HepG2 (cell line): ENCODE results near the gene SYDE2. TPM values are rescaled to one million over a fixed set of nuclear protein-coding genes. Genes with fewer than 3 reads are reported as not detected.

Experiments
- ATAC-seq: fragments of 200-7000 bp; cut with Tn5 transposase; 3 replicates; pipeline ENCODE4 v1.9.1; 2020; ENCODE audit warnings: mild to moderate bottlenecking, moderate library complexity
- BruUV-seq: library from RNA; stranded (reverse); fragments of 400-500 nt; replicated peaks from 2 replicates; lab custom pipeline; 2021; lab: Mats Ljungman, UMichigan
- CTCF ChIA-PET: fragments of 300-600 bp; formaldehyde crosslinking; extraction: SDS; loops from one replicate; lab custom pipeline; 2021; ENCODE audit warnings: low total read pairs, inconsistent platforms, low intra/inter-chr PET ratio; lab: Yijun Ruan, JAX
- POLR2A ChIA-PET: fragments of 350-600 bp; sonication (Branson Sonifier 250); formaldehyde crosslinking; loops from one replicate; lab custom pipeline; 2020; ENCODE audit warnings: antibody characterized with exemption, inconsistent platforms; lab: Yijun Ruan, JAX
- DNase-seq: peaks from one replicate; pipeline ENCODE4 v3.0.0-alpha.2; 2015; ENCODE audit warnings: low spot score
- FAIRE-seq: peaks from 3 replicates; lab custom pipeline; 2011; peaks lifted over from hg19 to GRCh38; lab: Jason Lieb, UNC
- H2AFZ ChIP-seq: one replicate; pipeline ENCODE4 v1.6.1; 2011; ENCODE audit warnings: low read length, inconsistent platforms
- H3K27ac ChIP-seq: fragments of 300-600 bp; 3 replicates; pipeline ENCODE4 v1.8.0; 2011; ENCODE audit warnings: mixed run types, mild to moderate bottlenecking, mixed read lengths, low read length, inconsistent platforms; ENCODE audit not compliant: insufficient read depth; ENCODE audit errors: extremely low read length
- H3K27me3 ChIP-seq, 2 experiments: fragments of 200-600 bp in 1 of 2; 2 replicates in 1 of 2; 3 replicates in 1 of 2; pipeline versions ENCODE4 v1.6.0 to v1.8.0; 2011; ENCODE audit warnings: low read length in 2 of 2, mild to moderate bottlenecking in 2 of 2, moderate library complexity in 2 of 2, inconsistent platforms in 1 of 2; ENCODE audit not compliant: insufficient read depth in 2 of 2, control insufficient read depth in 1 of 2
- H3K36me3 ChIP-seq, 2 experiments: fragments of 200-600 bp in 1 of 2; replicated peaks in 1 of 2; 2 replicates in 1 of 2; 3 replicates in 1 of 2; pipeline versions ENCODE4 v1.5.1 to v1.8.0; 2011; ENCODE audit warnings: low read length in 2 of 2, inconsistent platforms in 1 of 2; ENCODE audit not compliant: insufficient read depth in 2 of 2, control insufficient read depth in 1 of 2
- H3K4me1 ChIP-seq: 2 replicates; pipeline ENCODE4 v1.5.1; 2012; ENCODE audit warnings: low read length, inconsistent platforms; ENCODE audit not compliant: insufficient read depth
- H3K4me2 ChIP-seq: 2 replicates; pipeline ENCODE4 v1.6.0; 2011; ENCODE audit warnings: low read depth, low read length, inconsistent platforms
- H3K4me3 ChIP-seq, 3 experiments: fragments of 200-600 bp in 1 of 3; sonication (generic), shearing (Covaris generic) in 1 of 3; replicated peaks in 1 of 3; 2 replicates each; pipeline ENCODE4 v1.5.1; 2011 to 2016; ENCODE audit warnings: low read length in 3 of 3, inconsistent platforms in 2 of 3, low read depth in 2 of 3, mild to moderate bottlenecking in 2 of 3, control low read depth in 1 of 3, mixed read lengths in 1 of 3; ENCODE audit not compliant: insufficient read depth in 1 of 3
- H3K79me2 ChIP-seq: one replicate; pipeline ENCODE4 v1.6.1; 2011; ENCODE audit warnings: low read length, inconsistent platforms; ENCODE audit not compliant: insufficient read depth
- H3K9ac ChIP-seq: 2 replicates; pipeline ENCODE4 v1.6.0; 2011; ENCODE audit warnings: mild to moderate bottlenecking, low read depth, low read length, inconsistent platforms; ENCODE audit not compliant: insufficient read depth
- H3K9me3 ChIP-seq: 2 replicates; pipeline ENCODE4 v1.5.1; 2012; ENCODE audit warnings: mild to moderate bottlenecking, low read length
- H4K20me1 ChIP-seq: 2 replicates; pipeline ENCODE4 v1.6.0; 2011; ENCODE audit warnings: inconsistent platforms, mild to moderate bottlenecking, low read length, moderate library complexity; ENCODE audit not compliant: insufficient read depth
- CC2D1A ChIP-seq: sonication (generic); formaldehyde crosslinking; IDR thresholded peaks from 2 replicates; pipeline ENCODE4 v1.8.1; 2023; ENCODE audit warnings: mild to moderate bottlenecking, missing genetic modification reagents
- CREBL2 ChIP-seq: sonication (generic); formaldehyde crosslinking; IDR thresholded peaks from 2 replicates; pipeline ENCODE4 v1.8.1; 2023; ENCODE audit warnings: missing genetic modification reagents, mild to moderate bottlenecking, borderline replicate concordance
- GATA4 ChIP-seq: sonication (generic); IDR thresholded peaks from 2 replicates; pipeline ENCODE4 v1.6.1; 2016; ENCODE audit warnings: antibody characterized with exemption, low read depth, borderline replicate concordance
- GTF3A ChIP-seq: sonication (generic); formaldehyde crosslinking; conservative IDR thresholded peaks from 2 replicates; pipeline ENCODE4 v1.4.0; 2020; ENCODE audit warnings: mild to moderate bottlenecking, missing genetic modification reagents
- KLF6 ChIP-seq: IDR thresholded peaks from 2 replicates; pipeline ENCODE4 v1.8.0; 2016; ENCODE audit warnings: missing biosample characterization, missing genetic modification reagents
- MIXL1 ChIP-seq: IDR thresholded peaks from 2 replicates; pipeline ENCODE4 v1.6.1; 2016
- RARG ChIP-seq: sonication (generic); formaldehyde crosslinking; IDR thresholded peaks from 2 replicates; pipeline ENCODE4 v1.4.0; 2020; ENCODE audit warnings: low read depth, mild to moderate bottlenecking, missing genetic modification reagents
- SAP130 ChIP-seq: IDR thresholded peaks from 2 replicates; pipeline ENCODE4 v1.6.1; 2016; ENCODE audit warnings: low read depth
- SATB2 ChIP-seq: sonication (generic); formaldehyde crosslinking; IDR thresholded peaks from 2 replicates; pipeline ENCODE4 v1.5.0; 2020; ENCODE audit warnings: missing genetic modification reagents
- SIX1 ChIP-seq: sonication (generic); formaldehyde crosslinking; IDR thresholded peaks from 2 replicates; pipeline ENCODE4 v1.4.0; 2020; ENCODE audit warnings: missing genetic modification reagents, borderline replicate concordance
- THRA ChIP-seq: sonication (generic); formaldehyde crosslinking; IDR thresholded peaks from 2 replicates; pipeline ENCODE4 v1.4.0; 2020; ENCODE audit warnings: missing genetic modification reagents, borderline replicate concordance
- ZBTB33 ChIP-seq: sonication (generic); formaldehyde crosslinking; IDR thresholded peaks from 2 replicates; pipeline ENCODE4 v1.4.0; 2020; ENCODE audit warnings: missing genetic modification reagents
- ZBTB38 ChIP-seq: sonication (generic); formaldehyde crosslinking; IDR thresholded peaks from 2 replicates; pipeline ENCODE4 v1.5.1; 2020; ENCODE audit warnings: mild to moderate bottlenecking, missing genetic modification reagents
- ZBTB44 ChIP-seq: sonication (generic); formaldehyde crosslinking; IDR thresholded peaks from 2 replicates; pipeline ENCODE4 v1.4.0; 2020; ENCODE audit warnings: missing genetic modification reagents
- ZBTB49 ChIP-seq: sonication (generic); formaldehyde crosslinking; IDR thresholded peaks from 2 replicates; pipeline ENCODE4 v1.4.0; 2020; ENCODE audit warnings: missing genetic modification reagents, borderline replicate concordance
- ZNF460 ChIP-seq: sonication (generic); formaldehyde crosslinking; IDR thresholded peaks from 2 replicates; pipeline ENCODE4 v1.5.1; 2020; ENCODE audit warnings: missing genetic modification reagents, mild to moderate bottlenecking, borderline replicate concordance
- ZNF598 ChIP-seq: sonication (generic); formaldehyde crosslinking; IDR thresholded peaks from 2 replicates; pipeline ENCODE4 v1.5.1; 2020; ENCODE audit warnings: mild to moderate bottlenecking, missing genetic modification reagents, borderline replicate concordance
- ZNF7 ChIP-seq: IDR thresholded peaks from 2 replicates; pipeline ENCODE4 v1.6.1; 2016; ENCODE audit warnings: missing biosample characterization, missing genetic modification reagents
- ZNF709 ChIP-seq: sonication (generic); formaldehyde crosslinking; IDR thresholded peaks from 2 replicates; pipeline ENCODE4 v1.5.0; 2020; ENCODE audit warnings: mild to moderate bottlenecking, missing genetic modification reagents
- ZNF839 ChIP-seq: sonication (generic); formaldehyde crosslinking; IDR thresholded peaks from 2 replicates; pipeline ENCODE4 v1.4.0; 2020; ENCODE audit warnings: missing genetic modification reagents, mild to moderate bottlenecking, borderline replicate concordance
- WGBS: methylation state at CpG from one replicate; pipeline ENCODE4 v1.1.6; 2017; ENCODE audit warnings: low lambda C conversion rate; 5-methylcytosine and 5-hydroxymethylcytosine counted together
- in situ Hi-C: cut with HindIII; loops from 2 replicates; pipeline ENCODE4 v1.10.0; 2017; ENCODE audit warnings: low pct_unique_long_range_greater_than_20kb; ENCODE audit not compliant: extremely low pct_ligation_motif_present
- intact Hi-C: fragments of 100-400 bp; cut with micrococcal nuclease; formaldehyde crosslinking; loops from one replicate; pipeline ENCODE4 v1.10.0; 2022; ENCODE audit not compliant: unreplicated experiment
- polyA plus RNA-seq, 8 experiments: library from polyadenylated mRNA; depleted of rRNA in 3 of 8; stranded (reverse) in 7 of 8; unstranded in 1 of 8; fragments of >200 nt; fragmentation: Illumina TruSeq in 4 of 8; extraction: Trizol in 4 of 8; gene quantifications; 2 replicates each; pipeline versions ENCODE4 v1.2.1 to v1.2.3, GENCODE V29; 2011 to 2016; ENCODE audit warnings: low read depth in 4 of 8, missing spikeins in 1 of 8, mixed read lengths in 1 of 8; ENCODE audit not compliant: insufficient read depth in 1 of 8
- total RNA-seq, 5 experiments: library from RNA; depleted of rRNA; stranded (reverse); fragments of >200 nt; fragmentation: Illumina TruSeq; extraction: Trizol; gene quantifications; 2 replicates each; pipeline ENCODE4 v1.2.3, GENCODE V29; 2016; ENCODE audit warnings: low read depth in 1 of 5

Gene SYDE2
- total and polyA plus RNA-seq, 2 of the 13 experiments (the other 11 are each of a cell fraction or from before 2014, with no cell fraction given), result 1.8 to 5.3 TPM

- H3K36me3 ChIP-seq, result no peaks in the 10 kb centered on the region
- no peak overlapping the region for H2AFZ ChIP-seq
- 14% methylated on average over 1 of the region's 1 CpG for WGBS
- no peak overlapping the region for H3K27ac ChIP-seq
- intact Hi-C loops (no loop called here), in situ Hi-C loops (no loop called here)
- DNase-seq, result no peak
- no peaks in the 10 kb centered on the region for H4K20me1 ChIP-seq
- no peak overlapping the region for H3K9ac ChIP-seq
- ChIA-PET CTCF (no interaction called here), POLR2A (no interaction called here)
- H3K9me3 ChIP-seq, result no peaks in the 10 kb centered on the region
- no peak for FAIRE-seq
- H3K4me1 ChIP-seq, result 0 out of 2 replicates have a peak, but pooled peaks cover 2% of the 10 kb centered on the region
- TF ChIP-seq MIXL1 (CRISPR knock-in tag) (no peak), SATB2 (CRISPR knock-in tag) (no peak), ZNF839 (no peak), ZBTB49 (CRISPR knock-in tag) (no peak), CC2D1A (no peak), ZBTB44 (CRISPR knock-in tag) (no peak), GATA4 (no peak), GTF3A (CRISPR knock-in tag) (no peak), ZBTB33 (CRISPR knock-in tag) (no peak), THRA (CRISPR knock-in tag) (no peak), KLF6 (CRISPR knock-in tag) (no peak), SIX1 (no peak), SAP130 (CRISPR knock-in tag) (no peak), ZNF460 (no peak), ZBTB38 (no peak), ZNF7 (CRISPR knock-in tag) (no peak), ZNF598 (CRISPR knock-in tag) (no peak), RARG (CRISPR knock-in tag) (no peak), CREBL2 (no peak), ZNF709 (CRISPR knock-in tag) (no peak)
- no peak overlapping the region for H3K4me3 ChIP-seq
- BruUV-seq, result no TSS peak
- no peak for ATAC-seq
- no peak overlapping the region for H3K4me2 ChIP-seq
- no peaks in the 10 kb centered on the region for H3K79me2 ChIP-seq
- H3K27me3 ChIP-seq, result no peaks in the 10 kb centered on the region
Measured at GRCh38 chr1:85245891-85246290, 45.1 kb upstream of the SYDE2 start.
